ENCODE results near the gene SLAMF6.
"Not testable (repeated sequence)": the region's sequence is repeated elsewhere in the genome, so short reads cannot be mapped to it uniquely, and the experiment has no call there.

The SLAMF6 gene

GRCh38 chr1:160500321-160500990 lies 22.6 kb downstream of the SLAMF6 start:
- no peak for DNase-seq

GRCh38 chr1:160499631-160500030 lies 23.4 kb downstream of the SLAMF6 start:
- DNase-seq: peak in 1 of 2 donors; percentile 75

- not testable (repeated sequence) for DNase-seq
Measured at GRCh38 chr1:160498301-160499065, 24.6 kb downstream of the SLAMF6 start.

- DNase-seq: no peak
Measured at GRCh38 chr1:160496334-160496733, 26.7 kb downstream of the SLAMF6 start.

GRCh38 chr1:160494620-160495019 lies 28.4 kb downstream of the SLAMF6 start:
- no peak for DNase-seq

- DNase-seq: no peak
Measured at GRCh38 chr1:160492617-160493016, 30.4 kb downstream of the SLAMF6 start.

GRCh38 chr1:160491981-160492380 lies 31.1 kb downstream of the SLAMF6 start:
- DNase-seq: no peak

GRCh38 chr1:160491017-160491416 lies 32.0 kb downstream of the SLAMF6 start:
- no peak for DNase-seq

GRCh38 chr1:160489513-160490261 lies 33.4 kb downstream of the SLAMF6 start:
- no peak for DNase-seq

- DNase-seq: no peak
Measured at GRCh38 chr1:160488347-160489058, 34.6 kb downstream of the SLAMF6 start.

- DNase-seq: no peak
Measured at GRCh38 chr1:160486453-160486852, 36.6 kb downstream of the SLAMF6 start.

- no peak for DNase-seq
Measured at GRCh38 chr1:160483505-160484185, 39.4 kb downstream of the SLAMF6 start.

GRCh38 chr1:160481979-160482596 lies 41.0 kb downstream of the SLAMF6 start:
- no peak for DNase-seq

GRCh38 chr1:160480781-160481180 lies 42.3 kb downstream of the SLAMF6 start:
- DNase-seq: not testable (repeated sequence)

GRCh38 chr1:160479091-160479490 lies 44.0 kb downstream of the SLAMF6 start:
- DNase-seq: not testable (repeated sequence)

- DNase-seq: peak in 1 of 2 donors; percentile 58
Measured at GRCh38 chr1:160474392-160475242, 48.4 kb downstream of the SLAMF6 start.

- no peak for DNase-seq
Measured at GRCh38 chr1:160472112-160472511, 50.9 kb downstream of the SLAMF6 start.

- no peak for DNase-seq
Measured at GRCh38 chr1:160471253-160471652, 51.8 kb downstream of the SLAMF6 start.

- DNase-seq: no peak
Measured at GRCh38 chr1:160467576-160467975, 55.5 kb downstream of the SLAMF6 start.

- DNase-seq: no peak
Measured at GRCh38 chr1:160466961-160467360, 56.1 kb downstream of the SLAMF6 start.

- DNase-seq: no peak
Measured at GRCh38 chr1:160465123-160465522, 57.9 kb downstream of the SLAMF6 start.

Measured in bone marrow (tissue), 2 donors.